CD4-positive, alpha-beta T cell treated with Interleukin-4 for 4 hours (primary cell): ENCODE data around the gene CEACAM16.
"Not testable (repeated sequence)": the region's sequence is repeated elsewhere in the genome, so short reads cannot be mapped to it uniquely, and the experiment has no call there.

ENCODE experiments used
- DNase-seq: peaks from one replicate; pipeline ENCODE4 v3.0.0-alpha.2; 2020

CEACAM16 gene

DNA sequence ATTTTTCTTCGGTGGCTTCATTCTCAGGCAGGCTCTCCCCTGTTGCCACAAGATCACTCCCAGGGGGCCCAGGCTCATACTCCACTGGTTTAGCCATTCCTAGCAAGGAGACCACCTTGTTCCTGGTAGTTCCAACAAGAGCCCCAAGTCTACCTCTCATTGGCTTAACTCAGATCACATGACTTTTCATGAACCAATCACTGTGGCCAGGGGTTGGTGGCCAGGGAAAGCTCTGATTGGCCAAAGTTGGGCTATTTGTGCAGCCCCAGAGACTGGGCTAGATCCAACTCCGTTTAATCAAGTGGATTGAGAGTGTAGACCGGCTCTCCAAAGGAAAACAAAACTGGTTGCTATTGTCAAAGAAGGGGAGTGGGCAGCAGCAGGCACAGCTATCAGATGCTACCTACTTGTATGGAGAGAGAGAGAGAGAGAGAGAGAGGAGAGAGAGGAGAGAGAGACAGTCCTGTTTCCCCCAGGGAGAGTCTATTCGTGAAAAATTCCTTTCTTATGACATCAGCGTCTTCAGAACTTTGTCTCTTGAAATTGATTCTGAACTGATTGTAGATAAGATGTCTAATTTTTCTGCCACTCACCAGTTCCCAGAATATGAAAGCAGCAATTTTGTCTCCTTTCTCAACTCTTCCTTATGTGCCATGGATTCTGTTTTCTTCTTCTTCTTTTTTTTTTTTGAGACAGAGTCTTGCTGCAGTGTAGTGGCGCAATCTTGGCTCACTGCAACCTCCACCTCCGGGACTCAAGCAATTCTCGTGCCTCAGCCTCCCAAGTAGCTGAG is 21.7 kb upstream of the CEACAM16 start:
- no peak for DNase-seq

DNA sequence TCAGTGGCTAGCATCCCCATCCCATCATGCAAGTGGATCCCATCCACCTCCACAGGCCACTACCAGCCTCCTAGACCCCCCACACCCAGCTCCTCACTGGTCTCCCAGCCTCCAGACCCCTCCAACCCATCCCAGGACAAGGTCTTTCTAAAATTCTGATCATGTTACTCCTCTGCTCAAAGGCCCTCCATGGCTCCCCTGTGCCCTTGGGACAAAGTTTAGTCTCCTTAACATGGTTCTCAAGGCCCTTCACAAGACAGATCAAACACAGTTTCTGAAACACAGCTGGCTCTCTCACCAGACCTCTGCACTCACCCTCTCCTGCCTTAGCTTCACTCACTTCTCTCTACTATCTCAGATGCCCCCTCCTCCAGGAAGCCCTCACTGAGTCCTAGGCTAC is 18.4 kb upstream of the CEACAM16 start:
- no peak for DNase-seq

DNA sequence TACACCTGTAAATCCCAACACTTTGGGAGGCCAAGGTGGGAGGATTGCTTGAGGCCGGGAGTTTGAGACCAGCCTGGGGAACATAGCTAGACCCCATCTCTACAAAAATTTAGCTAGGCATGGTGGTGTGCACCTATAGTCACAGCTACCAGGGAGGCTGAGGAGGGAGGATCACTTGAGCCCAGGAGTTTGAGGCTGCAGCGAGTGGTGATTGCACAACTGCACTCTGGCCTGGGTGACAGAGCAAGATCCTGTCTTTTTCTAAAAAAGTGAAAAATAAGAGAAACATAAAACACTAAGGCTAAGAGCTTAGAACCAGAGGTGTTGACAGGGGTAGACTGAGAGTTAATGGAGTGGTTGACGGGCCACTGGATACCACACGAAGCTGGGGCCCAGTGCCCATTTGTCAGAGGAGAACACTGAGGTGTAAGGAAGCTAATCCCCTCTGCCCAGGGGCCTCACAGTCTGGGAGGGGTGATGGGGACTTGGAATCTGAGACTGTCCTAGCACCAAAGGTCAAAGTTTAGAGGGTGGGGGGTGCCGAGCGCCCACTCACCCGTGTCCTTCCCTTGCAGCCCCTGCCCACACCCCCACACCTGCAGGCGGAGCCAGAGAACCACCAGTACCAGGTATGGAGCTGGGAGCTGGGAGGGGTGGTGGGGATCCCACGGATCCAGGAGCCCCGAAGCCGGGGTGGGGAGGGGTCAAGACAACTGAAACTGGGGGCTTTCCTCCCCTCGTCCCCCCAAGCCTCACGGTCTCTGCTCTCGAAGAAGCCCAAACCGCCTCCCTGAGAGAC is 16.8 kb upstream of the CEACAM16 start:
- DNase-seq = no peak

DNA sequence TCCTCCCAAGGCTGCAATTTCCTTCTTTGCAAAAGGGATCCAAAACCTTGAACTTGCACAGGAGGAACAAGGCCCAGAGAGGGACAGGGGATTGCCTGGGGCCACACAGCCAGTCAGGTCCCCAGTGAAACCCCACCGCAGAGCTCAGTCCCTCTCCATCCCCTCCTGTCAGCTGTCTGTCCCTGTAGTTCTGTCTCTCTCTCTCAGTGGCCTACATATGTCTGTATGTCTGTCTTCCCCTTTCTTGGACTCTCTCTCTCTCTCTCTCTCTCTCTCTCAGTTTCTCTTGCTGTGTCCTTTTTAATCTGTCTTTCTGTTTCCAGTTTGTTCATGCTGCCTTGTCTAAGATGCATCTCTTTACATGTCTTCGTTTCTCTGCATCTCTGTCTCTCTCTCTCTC is 16.1 kb upstream of the CEACAM16 start:
- DNase-seq = no peak

DNA sequence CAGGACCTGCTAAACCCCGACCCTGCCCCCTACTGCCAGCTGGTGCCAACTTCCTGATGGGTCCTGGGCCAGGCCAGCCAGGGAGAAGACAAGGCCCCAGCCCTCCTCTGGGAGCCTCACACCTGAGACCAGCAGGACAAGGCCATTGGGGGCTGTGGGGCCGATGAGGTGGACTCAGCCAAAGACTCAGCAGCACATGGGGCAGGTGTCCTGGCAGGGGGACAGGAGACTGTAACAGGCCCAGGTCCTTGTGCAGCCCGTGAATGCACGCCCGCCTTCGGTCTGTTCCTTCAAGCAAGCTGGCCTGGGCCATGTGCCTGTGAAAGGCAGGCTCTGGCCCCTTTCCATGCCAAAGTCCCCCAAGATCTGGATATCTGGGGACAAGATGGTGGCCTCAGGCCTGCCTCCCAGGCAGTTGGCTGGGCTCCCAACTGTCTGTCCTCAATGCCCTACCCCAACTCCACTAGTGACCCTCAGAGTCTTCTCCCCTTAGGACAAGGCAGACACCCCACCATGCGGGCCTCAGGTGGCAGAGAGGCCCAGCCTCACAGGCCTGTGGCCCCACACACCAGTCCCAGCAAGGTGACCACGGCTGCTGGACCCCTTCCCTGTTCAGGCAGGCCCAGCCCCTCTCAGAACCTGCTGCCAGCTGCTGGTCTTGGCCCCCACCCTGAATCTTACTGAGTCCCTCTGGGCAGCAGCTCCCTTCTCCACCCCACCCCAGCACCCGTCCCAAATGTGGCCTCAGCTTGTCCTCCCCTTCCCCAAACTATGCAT is 15.3 kb upstream of the CEACAM16 start:
- no peak for DNase-seq

DNA sequence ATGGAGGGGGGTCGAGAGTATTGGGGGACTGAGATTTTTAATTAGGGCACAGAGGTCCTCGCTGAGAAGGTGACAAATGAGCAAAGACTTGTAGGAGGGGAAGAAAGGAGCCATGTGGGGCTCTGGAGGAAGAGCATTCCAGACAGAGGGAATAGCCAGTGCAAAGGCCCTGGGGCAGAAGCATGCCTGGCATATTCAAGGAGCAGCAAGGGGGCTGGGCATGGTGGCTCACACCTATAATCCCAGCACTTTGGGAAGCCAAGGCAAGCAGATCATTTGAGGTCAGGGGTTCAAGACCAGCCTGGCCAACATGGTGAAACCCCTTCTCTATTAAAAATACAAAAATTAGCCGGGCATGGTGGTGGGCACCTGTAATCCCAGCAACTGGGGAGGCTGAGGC is 14.6 kb upstream of the CEACAM16 start:
- DNase-seq = not testable (repeated sequence)

DNA sequence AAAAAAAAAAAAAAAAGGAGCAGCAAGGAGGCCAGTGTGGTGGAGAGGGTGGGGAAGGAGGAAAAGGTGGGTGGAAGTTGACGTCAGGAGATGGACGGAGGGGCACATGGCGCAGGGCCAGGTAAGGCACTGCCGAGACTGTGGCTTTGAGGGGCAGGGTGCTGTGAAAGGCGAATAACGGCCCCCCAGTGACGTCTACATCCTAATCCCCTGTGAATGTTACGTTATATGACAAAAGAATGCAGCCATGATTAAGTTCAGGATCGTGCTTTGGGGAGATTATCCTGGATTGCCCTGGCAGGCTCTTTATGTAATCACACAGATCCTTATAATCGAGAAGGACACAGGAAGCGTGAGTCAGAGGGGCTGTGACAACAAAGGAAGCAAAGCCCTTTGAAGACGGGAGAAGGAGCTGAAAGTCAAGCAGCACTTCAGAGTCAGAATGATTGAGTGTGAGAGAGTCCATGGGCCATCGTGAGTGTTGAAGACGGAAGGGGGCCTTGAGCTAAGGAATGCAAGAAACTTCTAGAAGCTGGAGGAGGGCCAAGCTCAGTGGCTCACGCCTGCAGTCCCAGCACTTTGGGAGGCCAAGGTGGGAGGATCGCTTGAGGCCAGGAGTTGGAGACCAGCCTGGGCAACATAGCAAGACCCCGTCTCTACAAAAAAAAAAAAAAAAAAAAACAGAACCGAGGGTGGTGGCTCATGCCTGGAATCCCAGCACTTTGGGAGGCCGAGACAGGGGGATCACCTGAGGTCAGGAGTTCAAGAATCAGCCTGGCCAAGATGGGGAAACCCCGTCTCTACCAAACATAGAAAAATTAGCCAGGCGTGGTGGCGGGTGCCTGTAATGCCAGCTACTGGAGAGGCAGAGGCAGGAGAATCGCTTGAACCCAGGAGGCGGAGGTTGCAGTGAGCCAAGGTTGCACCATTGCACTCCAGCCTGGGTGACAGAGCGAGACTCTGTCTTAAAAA is 13.8 kb upstream of the CEACAM16 start:
- DNase-seq = peak; percentile 7

DNA sequence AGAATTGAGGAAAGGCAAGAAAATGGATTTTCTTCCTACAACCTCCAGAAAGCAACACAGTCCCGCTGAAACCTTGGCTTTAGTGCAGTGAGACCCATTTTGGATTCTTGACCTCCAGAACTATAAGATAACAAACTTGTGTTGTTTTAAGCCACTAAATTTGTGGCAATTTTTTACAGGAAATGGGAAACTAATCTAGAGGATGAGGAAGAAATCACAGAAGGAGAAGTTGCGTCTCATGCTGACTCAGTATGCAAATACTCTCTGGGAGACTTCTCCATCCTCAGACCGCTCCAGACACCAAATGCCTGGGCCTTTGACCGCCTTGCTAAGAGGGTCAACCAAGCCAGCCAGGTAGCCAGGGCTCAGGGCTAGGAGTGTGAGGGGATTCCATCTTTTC is 13.1 kb upstream of the CEACAM16 start:
- DNase-seq = peak; percentile 6

DNA sequence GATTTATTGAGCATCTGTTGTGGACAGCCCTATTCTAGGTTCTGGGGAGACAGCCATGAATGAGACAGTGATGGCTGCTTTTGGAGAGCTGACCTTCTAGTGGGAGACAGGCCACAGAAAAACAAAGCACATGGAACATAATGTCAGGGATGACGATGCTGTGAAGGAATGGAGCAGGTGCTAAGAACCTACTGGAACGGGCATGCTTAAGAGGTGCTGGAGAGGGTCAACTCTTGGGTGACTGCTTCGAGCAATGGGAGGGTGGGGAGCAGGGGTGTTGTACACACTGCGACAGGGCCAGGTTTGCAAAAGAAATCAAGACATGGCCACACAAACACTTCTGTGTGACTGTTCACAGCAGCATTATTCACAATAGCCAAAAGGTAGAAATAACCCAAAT is 12.1 kb upstream of the CEACAM16 start:
- DNase-seq = no peak

DNA sequence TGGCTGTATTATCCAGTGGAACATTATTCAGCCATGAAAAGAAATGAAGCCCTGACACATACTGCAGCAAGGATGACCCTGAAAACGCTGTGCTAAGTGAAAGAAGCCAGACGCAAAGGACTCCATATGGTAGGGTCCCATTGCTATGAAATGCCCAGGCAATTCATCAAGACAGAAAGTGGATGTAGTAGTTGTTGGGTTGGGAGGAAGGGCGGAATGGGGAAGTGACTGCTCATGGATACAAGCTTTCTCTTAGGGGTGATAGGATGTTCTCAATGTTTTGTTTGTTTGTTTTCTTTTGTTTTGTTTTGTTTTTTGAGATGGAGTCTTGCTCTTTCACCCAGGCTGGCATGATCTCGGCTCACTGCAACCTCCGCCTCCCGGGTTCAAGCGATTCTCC is 11.1 kb upstream of the CEACAM16 start:
- no peak for DNase-seq

DNA sequence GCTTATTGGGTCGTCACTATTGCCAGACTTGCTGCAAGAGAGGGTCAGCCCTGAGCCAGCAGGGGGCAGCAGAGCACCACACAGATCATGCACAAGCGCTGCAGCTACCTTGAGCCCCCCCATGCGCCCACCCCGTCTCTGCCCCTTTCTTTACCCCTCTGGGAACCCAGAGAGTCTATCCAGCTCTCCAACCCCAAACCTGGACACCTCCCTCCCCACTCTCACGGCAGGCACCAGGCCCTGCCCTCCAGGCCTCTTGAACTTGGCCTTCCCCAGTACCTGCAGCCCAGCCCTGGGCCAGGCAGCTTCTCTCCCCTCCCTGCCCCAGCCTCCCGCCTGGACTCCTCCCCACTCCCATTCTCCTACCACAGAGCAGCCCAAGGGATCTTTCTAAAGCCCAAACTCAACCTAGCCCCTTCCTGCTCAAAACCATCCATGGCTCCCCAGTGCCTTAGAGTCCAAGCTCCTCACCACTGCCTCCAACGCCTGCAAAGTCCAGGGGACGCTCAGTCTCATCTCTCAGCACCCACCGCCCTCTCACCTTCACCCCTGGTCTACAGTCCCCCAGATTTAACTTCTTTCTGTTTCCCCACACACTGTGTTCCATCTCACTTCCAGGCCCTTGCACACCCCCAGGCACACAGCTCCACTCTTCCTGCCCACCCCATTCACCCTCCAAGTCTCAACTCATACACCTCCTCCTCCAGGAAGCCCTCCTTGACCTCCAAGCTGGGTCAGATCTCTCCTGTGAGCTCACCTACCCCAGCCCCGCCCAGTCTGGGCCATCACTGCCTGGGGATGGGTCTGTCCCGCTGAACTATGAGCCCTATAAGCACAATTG is 9.4 kb upstream of the CEACAM16 start:
- peak; percentile 65 for DNase-seq

DNA sequence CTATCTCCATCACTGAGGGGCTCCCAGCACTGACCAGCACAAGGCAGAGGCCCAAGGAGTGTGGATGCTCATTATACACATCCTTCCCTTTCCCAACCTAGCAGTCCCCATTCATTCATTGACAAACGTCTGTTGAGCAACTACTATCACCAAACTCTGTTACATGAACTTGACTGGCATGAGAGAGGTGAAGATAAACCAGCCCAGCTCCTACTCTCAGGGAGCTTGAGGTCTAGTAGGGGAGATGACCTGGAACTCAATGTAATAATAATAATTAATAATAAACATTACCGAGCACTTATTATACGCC is 8.9 kb upstream of the CEACAM16 start:
- DNase-seq = no peak

DNA sequence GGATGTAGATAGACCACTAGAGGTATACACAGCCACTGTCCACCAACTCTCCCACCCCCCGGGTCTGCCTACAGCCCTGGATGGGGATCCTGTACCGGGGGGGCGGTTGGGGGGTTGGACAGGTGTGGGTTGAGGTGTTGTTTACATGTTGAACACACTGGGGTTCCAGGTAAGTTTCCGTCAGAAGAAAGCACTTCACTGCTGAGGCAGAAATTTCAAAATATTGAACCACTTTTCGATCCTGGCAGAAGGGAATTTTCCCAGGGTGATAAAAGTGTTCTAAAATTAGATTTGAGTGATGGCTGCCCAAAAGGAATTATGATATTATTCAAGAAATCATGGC is 6.6 kb upstream of the CEACAM16 start:
- DNase-seq = no peak

DNA sequence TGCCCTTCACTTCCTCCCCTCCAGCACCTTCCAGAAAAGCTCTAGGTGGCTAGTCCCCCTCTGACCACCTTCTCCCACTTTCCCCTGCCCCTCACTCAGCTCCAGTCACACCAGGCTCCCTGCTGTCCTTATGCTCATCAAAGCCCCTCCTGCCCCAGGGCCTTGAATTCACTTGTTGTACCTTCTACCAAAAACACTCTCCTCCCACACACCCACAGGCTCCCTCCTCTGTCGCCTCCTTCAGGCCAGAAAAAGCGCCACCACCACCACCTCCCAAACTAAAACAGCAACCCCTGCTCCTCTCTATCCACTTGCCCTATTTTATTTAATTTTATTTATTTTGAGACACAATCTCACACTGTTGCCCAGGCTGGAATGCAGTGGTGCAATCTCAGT is 4.8 kb upstream of the CEACAM16 start:
- peak; percentile 33 for DNase-seq

DNA sequence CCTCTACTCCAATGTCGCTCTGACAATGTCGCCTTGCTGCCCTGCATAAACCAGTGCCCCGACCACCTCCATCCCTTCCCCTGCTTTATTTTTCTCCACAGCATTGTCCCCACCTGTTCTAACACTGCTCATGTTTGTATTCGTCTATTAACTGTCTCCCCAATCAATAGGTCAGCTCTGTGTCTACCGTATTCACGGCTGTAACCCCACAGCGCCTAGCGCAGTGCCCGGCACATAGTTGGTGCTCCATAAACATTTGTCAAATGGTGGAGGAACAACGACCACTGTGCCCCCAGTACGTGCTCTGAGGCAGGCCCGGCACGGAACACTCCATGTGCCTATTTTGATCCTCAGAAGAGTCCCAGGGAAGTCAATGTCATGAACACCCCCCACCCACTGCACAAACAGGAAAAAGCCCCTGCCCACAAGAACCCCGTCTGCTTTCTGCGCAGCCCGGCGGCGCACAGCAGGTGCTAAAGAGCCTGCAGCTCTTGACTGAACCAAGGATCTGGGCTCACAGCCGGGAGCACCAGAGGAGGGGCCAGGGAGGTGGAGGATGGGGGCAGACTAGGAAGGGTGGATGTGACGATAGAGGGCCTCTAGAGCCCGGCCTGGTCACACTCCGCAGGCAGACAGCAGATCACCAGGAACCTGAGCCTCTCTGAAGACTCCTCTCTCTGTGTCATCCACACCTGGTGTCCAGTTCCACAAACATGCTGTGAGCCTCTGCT is 1.8 kb upstream of the CEACAM16 start:
- DNase-seq = no peak

DNA sequence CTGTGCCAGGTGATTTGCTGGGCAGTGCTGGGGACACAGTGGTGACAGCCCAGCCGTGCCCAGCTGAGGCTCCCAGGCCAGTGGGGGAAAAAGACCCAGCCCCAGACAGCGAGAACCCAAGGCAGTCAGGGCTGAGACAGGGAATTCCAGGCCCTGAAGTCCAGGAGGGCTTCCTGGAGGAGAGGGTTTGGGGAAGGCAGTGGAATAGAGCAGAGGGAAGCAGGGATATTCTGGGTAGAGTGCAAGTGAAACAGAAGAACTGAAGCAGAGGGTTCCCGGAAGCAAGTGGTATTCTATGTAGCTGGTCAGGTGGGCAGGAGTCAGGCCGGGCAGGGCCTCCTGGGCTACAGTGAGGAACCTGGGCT is 1.3 kb upstream of the CEACAM16 start:
- no peak for DNase-seq

DNA sequence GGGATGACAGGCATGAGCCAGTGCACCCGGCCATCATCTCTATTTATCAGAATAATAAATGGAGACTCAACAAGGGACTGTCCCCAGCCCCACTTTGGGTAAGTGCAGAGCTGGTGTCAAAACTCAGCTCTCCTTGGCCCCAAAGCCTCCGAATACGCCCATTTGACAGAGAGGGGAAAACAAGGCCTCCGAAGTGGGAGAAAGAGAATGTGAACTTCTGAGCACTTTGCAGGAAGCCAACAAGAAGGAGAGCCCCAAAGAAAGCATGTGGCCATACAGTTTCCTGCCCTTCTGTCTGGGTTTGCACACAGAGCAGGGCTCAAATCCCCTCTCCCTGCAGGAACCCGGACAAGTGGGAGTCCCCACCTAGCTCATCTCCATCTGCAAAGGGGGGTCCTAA is 1.6 kb downstream of the CEACAM16 start:
- DNase-seq = no peak

DNA sequence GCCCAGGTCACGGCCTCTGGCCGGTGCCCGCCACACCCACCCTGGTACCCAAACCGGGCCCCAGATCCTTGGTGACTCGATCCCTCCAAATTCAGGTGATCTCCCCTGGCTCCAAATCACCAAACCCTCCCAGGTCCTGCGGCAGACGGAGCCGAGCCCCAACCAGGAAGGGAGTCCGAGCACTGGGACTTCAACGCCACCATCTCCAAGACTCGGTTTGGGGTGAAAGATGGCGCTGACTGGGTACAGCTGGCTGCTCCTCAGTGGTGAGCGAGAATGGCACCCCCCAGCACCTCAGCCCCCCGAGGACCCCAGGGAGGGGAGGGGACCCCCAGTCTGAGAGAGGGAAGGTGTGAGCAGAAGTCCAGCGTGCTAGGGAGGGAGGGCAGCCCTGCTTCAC is 2.3 kb downstream of the CEACAM16 start:
- DNase-seq = no peak

DNA sequence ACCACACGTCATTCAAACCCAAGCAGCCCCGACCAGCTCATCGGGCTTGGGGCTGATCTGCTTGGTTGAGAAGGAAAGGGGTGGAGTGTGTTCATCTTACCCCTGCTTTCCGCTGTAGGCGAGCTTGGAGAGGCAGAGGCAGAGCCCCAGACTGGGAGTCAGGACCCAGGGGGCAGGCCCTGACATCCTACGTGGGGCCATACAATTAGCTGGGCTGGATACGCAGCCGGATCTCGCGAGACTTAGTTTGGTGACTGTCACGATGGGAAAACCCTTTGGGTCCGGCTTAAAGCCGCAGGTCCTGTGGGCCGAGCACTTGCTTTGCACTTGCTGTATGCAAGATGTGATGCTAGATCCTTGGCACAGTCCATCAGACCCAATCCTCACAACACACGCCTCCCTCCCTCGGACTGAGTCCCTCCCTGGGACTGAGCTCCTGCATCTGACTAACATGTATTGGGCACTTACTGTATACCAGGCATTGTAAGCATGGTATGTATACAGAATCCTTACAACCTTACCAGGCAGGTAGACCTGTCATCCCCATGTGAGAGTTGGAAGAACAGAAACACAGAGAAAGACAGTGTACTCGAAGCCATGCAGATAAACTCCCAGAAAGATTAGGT is 3.7 kb downstream of the CEACAM16 start:
- DNase-seq = no peak

DNA sequence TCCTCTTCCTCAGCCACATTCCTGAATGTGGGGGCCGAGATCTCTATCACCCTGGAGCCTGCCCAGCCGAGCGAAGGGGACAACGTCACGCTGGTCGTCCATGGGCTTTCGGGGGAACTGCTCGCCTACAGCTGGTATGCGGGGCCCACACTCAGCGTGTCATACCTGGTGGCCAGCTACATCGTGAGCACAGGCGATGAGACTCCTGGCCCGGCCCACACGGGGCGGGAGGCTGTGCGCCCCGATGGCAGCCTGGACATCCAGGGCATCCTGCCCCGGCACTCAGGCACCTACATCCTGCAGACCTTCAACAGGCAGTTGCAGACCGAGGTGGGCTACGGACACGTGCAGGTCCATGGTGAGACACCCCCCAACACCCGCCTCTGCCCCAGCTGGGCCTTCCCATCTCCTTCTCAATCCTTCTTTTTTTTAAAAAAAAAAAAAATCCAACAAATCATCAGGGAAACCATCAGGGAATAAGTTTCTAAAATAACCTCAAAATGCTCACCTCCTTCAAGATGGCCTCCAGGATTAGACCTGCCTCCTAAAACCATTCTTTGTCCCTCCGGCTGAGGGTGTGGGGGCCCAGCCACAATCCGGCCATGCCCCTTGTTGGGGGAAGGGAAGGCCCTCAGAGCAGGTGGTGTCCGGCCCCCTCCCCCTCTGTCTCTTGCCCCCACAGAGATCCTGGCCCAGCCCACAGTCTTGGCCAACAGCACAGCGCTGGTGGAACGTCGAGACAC is 4.6 kb downstream of the CEACAM16 start:
- no peak for DNase-seq
